Measurements from ENCODE around the gene CDH4.

GRCh38 chr20:61966492-61967244, 714.6 kb downstream of the CDH4 start:
- TF ChIP-seq POLR2A (IDR thresholded peaks at IDR 0.05) = no peak
- TF ChIP-seq, protein P1, sequence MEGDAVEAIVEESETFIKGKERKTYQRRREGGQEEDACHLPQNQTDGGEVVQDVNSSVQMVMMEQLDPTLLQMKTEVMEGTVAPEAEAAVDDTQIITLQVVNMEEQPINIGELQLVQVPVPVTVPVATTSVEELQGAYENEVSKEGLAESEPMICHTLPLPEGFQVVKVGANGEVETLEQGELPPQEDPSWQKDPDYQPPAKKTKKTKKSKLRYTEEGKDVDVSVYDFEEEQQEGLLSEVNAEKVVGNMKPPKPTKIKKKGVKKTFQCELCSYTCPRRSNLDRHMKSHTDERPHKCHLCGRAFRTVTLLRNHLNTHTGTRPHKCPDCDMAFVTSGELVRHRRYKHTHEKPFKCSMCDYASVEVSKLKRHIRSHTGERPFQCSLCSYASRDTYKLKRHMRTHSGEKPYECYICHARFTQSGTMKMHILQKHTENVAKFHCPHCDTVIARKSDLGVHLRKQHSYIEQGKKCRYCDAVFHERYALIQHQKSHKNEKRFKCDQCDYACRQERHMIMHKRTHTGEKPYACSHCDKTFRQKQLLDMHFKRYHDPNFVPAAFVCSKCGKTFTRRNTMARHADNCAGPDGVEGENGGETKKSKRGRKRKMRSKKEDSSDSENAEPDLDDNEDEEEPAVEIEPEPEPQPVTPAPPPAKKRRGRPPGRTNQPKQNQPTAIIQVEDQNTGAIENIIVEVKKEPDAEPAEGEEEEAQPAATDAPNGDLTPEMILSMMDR (IDR thresholded peaks at IDR 0.05) = no peak
